ENCODE results near the gene CARD9.
"Not testable (repeated sequence)": the region's sequence is repeated elsewhere in the genome, so short reads cannot be mapped to it uniquely, and the experiment has no call there.

Gene CARD9

GRCh38 chr9:136363949-136364748 lies 9.3 kb downstream of the CARD9 start:
- DNase-seq (ENCODE audit: low spot score): no peak

GRCh38 chr9:136363106-136363948 lies 10.1 kb downstream of the CARD9 start, which contains the start of gene DNLZ:
DNLZ (minus strand) TSS chr9:136363744; CDS start chr9:136363714, 30 bp downstream.
- peak; percentile 91 for DNase-seq (ENCODE audit: low spot score)

- no peak for DNase-seq (ENCODE audit: low spot score)
These were observed 11.1 kb downstream of the CARD9 start for GRCh38 chr9:136362450-136362784.

GRCh38 chr9:136361754-136362449 lies 11.6 kb downstream of the CARD9 start:
- peak; percentile 80 for DNase-seq (ENCODE audit: low spot score)

GRCh38 chr9:136361047-136361753 lies 12.3 kb downstream of the CARD9 start:
- peak; percentile 64 for DNase-seq (ENCODE audit: low spot score)

GRCh38 chr9:136359774-136360718 lies 13.4 kb downstream of the CARD9 start:
- DNase-seq (ENCODE audit: low spot score): no peak

GRCh38 chr9:136358888-136359287 lies 14.6 kb downstream of the CARD9 start:
- no peak for DNase-seq (ENCODE audit: low spot score)

GRCh38 chr9:136358016-136358415 lies 15.5 kb downstream of the CARD9 start:
- DNase-seq (ENCODE audit: low spot score): no peak

- DNase-seq (ENCODE audit: low spot score): no peak
These were observed 16.2 kb downstream of the CARD9 start for GRCh38 chr9:136357202-136357725.

- no peak for DNase-seq (ENCODE audit: low spot score)
These were observed 17.6 kb downstream of the CARD9 start for GRCh38 chr9:136355616-136356557.

- no peak for DNase-seq (ENCODE audit: low spot score)
These were observed 18.8 kb downstream of the CARD9 start for GRCh38 chr9:136354592-136355085.

GRCh38 chr9:136353757-136354488 lies 19.5 kb downstream of the CARD9 start:
- DNase-seq (ENCODE audit: low spot score): no peak

- no peak for DNase-seq (ENCODE audit: low spot score)
These were observed 20.4 kb downstream of the CARD9 start for GRCh38 chr9:136353088-136353487.

- DNase-seq (ENCODE audit: low spot score): no peak
These were observed 20.8 kb downstream of the CARD9 start for GRCh38 chr9:136352682-136353081.

- not testable (repeated sequence) for DNase-seq (ENCODE audit: low spot score)
These were observed 21.6 kb downstream of the CARD9 start for GRCh38 chr9:136351868-136352267.

- DNase-seq (ENCODE audit: low spot score): no peak
These were observed 22.1 kb downstream of the CARD9 start for GRCh38 chr9:136351252-136351800.

GRCh38 chr9:136349546-136349945 lies 23.9 kb downstream of the CARD9 start:
- DNase-seq (ENCODE audit: low spot score): no peak

GRCh38 chr9:136348691-136349090 lies 24.8 kb downstream of the CARD9 start:
- DNase-seq (ENCODE audit: low spot score): no peak
